Lower leg skin (tissue), 3 donors: ENCODE data around the gene IGSF21.

ENCODE experiments used
- POLR2A ChIP-seq, 2 donors: fragments of 450-650 bp; IDR thresholded peaks; one replicate each; pipeline ENCODE4 v1.6.1; 2016 to 2017; ENCODE audit warnings: antibody characterized with exemption in 2 of 2, mild to moderate bottlenecking in 1 of 2, moderate library complexity in 1 of 2
- TF ChIP-seq, protein P1 (sequence below), 3 donors: fragments of 450-650 bp; IDR thresholded peaks; one replicate each; pipeline ENCODE4 v1.5.1; 2016; ENCODE audit warnings: antibody characterized with exemption in 3 of 3, mild to moderate bottlenecking in 3 of 3, moderate library complexity in 2 of 3

DNA sequence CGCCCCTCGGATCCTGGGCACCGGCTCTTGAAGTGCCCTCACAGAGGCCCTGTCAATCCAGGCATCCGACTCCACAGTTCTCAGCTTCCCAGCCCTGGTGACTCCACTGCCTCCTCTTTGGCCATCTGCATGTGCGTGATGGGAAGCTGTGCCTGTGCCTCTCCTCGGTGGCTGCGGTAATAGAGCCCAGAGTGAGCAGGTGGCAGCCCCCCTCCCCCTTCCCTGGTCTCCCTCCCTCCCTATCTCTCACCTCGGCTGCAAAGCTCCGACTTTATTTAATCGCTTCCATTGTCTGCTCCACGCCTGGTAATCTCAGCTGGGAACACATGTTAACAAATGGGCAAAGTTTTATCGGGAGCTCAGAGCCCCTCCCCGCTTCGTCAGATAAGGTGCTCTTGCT is 91.9 kb downstream of the IGSF21 start:
- no peak for TF ChIP-seq POLR2A (IDR thresholded peaks at IDR 0.05)
- TF ChIP-seq, protein P1, sequence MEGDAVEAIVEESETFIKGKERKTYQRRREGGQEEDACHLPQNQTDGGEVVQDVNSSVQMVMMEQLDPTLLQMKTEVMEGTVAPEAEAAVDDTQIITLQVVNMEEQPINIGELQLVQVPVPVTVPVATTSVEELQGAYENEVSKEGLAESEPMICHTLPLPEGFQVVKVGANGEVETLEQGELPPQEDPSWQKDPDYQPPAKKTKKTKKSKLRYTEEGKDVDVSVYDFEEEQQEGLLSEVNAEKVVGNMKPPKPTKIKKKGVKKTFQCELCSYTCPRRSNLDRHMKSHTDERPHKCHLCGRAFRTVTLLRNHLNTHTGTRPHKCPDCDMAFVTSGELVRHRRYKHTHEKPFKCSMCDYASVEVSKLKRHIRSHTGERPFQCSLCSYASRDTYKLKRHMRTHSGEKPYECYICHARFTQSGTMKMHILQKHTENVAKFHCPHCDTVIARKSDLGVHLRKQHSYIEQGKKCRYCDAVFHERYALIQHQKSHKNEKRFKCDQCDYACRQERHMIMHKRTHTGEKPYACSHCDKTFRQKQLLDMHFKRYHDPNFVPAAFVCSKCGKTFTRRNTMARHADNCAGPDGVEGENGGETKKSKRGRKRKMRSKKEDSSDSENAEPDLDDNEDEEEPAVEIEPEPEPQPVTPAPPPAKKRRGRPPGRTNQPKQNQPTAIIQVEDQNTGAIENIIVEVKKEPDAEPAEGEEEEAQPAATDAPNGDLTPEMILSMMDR (IDR thresholded peaks at IDR 0.05), result no peak
